ENCODE data around the gene TMEM163. TPM values are rescaled to one million over a fixed set of nuclear protein-coding genes. Genes with fewer than 3 reads are reported as not detected.

The TMEM163 gene
- total RNA-seq, 1 experiment from 2014 or later = 0.12 TPM

- POLR2A ChIA-PET = no interaction called here
- Histone ChIP-seq H4K20me1 (ENCODE audit: insufficient read depth) (no peaks in the 10 kb centered on the region), H3K4me2 (ENCODE audit: low read length) (no peak overlapping the region), H3K79me2 (ENCODE audit: insufficient read depth, low read length) (no peaks in the 10 kb centered on the region), H3K36me3 (ENCODE audit: control insufficient read depth in 1 of 2, insufficient read depth in 2 of 2, low read length in 2 of 2) (no peaks in the 10 kb centered on the region), H3K4me1 (ENCODE audit: control insufficient read depth in 1 of 2, insufficient read depth in 2 of 2, low read length in 2 of 2) (no peaks in the 10 kb centered on the region), H3K27me3 (ENCODE audit: insufficient read depth, low read length) (peaks cover 13% of the 10 kb centered on the region), H3K4me3 (replicated peaks in 1 of 2; ENCODE audit: low read depth in 1 of 2, low read length in 2 of 2) (no peak overlapping the region), H3K9ac (ENCODE audit: low read length) (no peak overlapping the region), H3K27ac (ENCODE audit: low read depth, low read length) (no peak overlapping the region), H3K9me2 (ENCODE audit: insufficient read depth) (no peaks in the 10 kb centered on the region), H3K9me3 (ENCODE audit: control insufficient read depth in 1 of 2, insufficient read depth in 1 of 2, low read depth in 1 of 2, low read length in 2 of 2) (no peaks in the 10 kb centered on the region), H2AFZ (ENCODE audit: low read depth, low read length, poor library complexity, severe bottlenecking) (no peak overlapping the region)
- no TSS peak for BruUV-seq (replicated peaks)
- CTCF ChIA-PET = no interaction called here
- RAD21 ChIA-PET (ENCODE audit: low non-redundant PET in 1 of 2, low total read pairs in 2 of 2, uncharacterized antibody in 2 of 2, unreplicated experiment in 2 of 2) = no interaction called here
- intact Hi-C loops (cut with micrococcal nuclease) = no loop called here
- DNase-seq (ENCODE audit: low read depth, low spot score) = no peak
- no peak for ATAC-seq
- TF ChIP-seq SIN3A (IDR thresholded peaks at IDR 0.05; ENCODE audit: low read depth) (no peak), EZH2phosphoT487 (IDR thresholded peaks at IDR 0.05; ENCODE audit: borderline replicate concordance) (no peak), YY1 (IDR thresholded peaks at IDR 0.05; ENCODE audit: extremely low read depth, insufficient replicate concordance, low read depth, low read length) (no peak), EZH2 (IDR thresholded peaks at IDR 0.05) (no peak), ATF3 (IDR thresholded peaks at IDR 0.05) (no peak), ZFX (IDR thresholded peaks at IDR 0.05) (no peak), TCF7L2 (IDR thresholded peaks at IDR 0.05; ENCODE audit: borderline replicate concordance, extremely low read depth, insufficient read depth, insufficient read length) (no peak), FOSL1 (IDR thresholded peaks at IDR 0.05; ENCODE audit: low read depth) (no peak), MAX (IDR thresholded peaks at IDR 0.05) (no peak), SP1 (IDR thresholded peaks at IDR 0.05; ENCODE audit: low read depth) (no peak), CTCF (IDR thresholded peaks at IDR 0.05 in 2 of 3, conservative IDR thresholded peaks at IDR 0.05 in 1 of 3; ENCODE audit: borderline replicate concordance in 1 of 3, insufficient read depth in 1 of 3, low read depth in 2 of 3, low read length in 2 of 3) (no peak), ZNF274 (IDR thresholded peaks at IDR 0.05; ENCODE audit: low read depth, low read length) (no peak), ZBTB33 (IDR thresholded peaks at IDR 0.05; ENCODE audit: extremely low read depth, insufficient replicate concordance, low read length) (no peak)
Measured at GRCh38 chr2:134762508-134762907, 43.7 kb upstream of the TMEM163 start.

All from HCT116 (cell line).